Endothelial cell of umbilical vein (primary cell): ENCODE results near the gene DOCK7.

ENCODE experiments used
- EZH2 ChIP-seq: IDR thresholded peaks from 2 replicates; pipeline ENCODE4 v1.6.1; 2012; ENCODE audit warnings: borderline replicate concordance, low read depth, mild to moderate bottlenecking, moderate library complexity, low read length, inconsistent platforms; ENCODE audit not compliant: severe bottlenecking
- GATA2 ChIP-seq: IDR thresholded peaks from 2 replicates; pipeline ENCODE4 v1.7.0; 2011; ENCODE audit warnings: low read depth, mild to moderate bottlenecking, moderate library complexity, mixed read lengths, low read length; ENCODE audit not compliant: insufficient read length, insufficient read depth
- JUN ChIP-seq: IDR thresholded peaks from 2 replicates; pipeline ENCODE4 v1.6.1; 2011; ENCODE audit warnings: borderline replicate concordance, low read depth; ENCODE audit not compliant: insufficient read length, insufficient read depth
- MYC ChIP-seq: IDR thresholded peaks from one replicate; pipeline ENCODE4 v1.6.1; 2011; ENCODE audit warnings: mild to moderate bottlenecking, low read depth, low read length
- POLR2A ChIP-seq: IDR thresholded peaks from 2 replicates; pipeline ENCODE4 v1.6.1; 2012; ENCODE audit warnings: low read depth, mild to moderate bottlenecking, control low read depth, low read length
- POLR2AphosphoS5 ChIP-seq: IDR thresholded peaks from 2 replicates; pipeline ENCODE4 v1.6.1; 2012; ENCODE audit warnings: low read depth, mild to moderate bottlenecking, control low read depth, low read length, moderate library complexity; ENCODE audit not compliant: insufficient read depth
- TF ChIP-seq, protein P1 (sequence below), 2 donors: IDR thresholded peaks; 1 replicate in 1 of 2; 2 replicates in 1 of 2; pipeline ENCODE4 v1.5.1; 2011; ENCODE audit warnings: low read length in 2 of 2, mild to moderate bottlenecking in 2 of 2, moderate library complexity in 2 of 2, control low read depth in 1 of 2, inconsistent platforms in 1 of 2, low read depth in 1 of 2; ENCODE audit not compliant: insufficient read depth in 1 of 2; ENCODE audit errors: extremely low read depth in 1 of 2
- TF ChIP-seq, protein P2 (sequence below): IDR thresholded peaks from 2 replicates; pipeline ENCODE4 v1.6.1; 2011; ENCODE audit not compliant: insufficient read depth, insufficient read length

DNA sequence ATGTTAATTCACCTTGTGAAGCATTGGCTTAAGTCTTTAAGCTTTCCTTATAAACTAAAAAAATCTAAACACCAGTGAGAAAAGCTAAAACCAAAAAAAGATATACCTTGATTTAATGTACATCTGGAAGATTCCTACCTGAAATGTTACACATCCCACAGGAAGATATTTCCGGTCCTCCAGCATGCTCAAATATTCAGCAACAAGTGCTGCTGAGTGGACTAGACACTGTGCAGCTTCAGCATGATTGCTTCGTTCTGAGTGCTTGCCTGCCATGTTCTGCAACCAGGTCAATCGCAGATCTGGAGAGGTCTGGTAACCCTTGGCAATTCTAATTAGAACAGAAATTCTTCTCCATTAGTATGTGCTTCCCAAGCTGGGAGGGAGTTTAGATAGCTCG, 194.0 kb downstream of the DOCK7 start:
- TF ChIP-seq POLR2A = no peak
- TF ChIP-seq JUN = no peak
- no peak for TF ChIP-seq MYC
- TF ChIP-seq, protein P1, sequence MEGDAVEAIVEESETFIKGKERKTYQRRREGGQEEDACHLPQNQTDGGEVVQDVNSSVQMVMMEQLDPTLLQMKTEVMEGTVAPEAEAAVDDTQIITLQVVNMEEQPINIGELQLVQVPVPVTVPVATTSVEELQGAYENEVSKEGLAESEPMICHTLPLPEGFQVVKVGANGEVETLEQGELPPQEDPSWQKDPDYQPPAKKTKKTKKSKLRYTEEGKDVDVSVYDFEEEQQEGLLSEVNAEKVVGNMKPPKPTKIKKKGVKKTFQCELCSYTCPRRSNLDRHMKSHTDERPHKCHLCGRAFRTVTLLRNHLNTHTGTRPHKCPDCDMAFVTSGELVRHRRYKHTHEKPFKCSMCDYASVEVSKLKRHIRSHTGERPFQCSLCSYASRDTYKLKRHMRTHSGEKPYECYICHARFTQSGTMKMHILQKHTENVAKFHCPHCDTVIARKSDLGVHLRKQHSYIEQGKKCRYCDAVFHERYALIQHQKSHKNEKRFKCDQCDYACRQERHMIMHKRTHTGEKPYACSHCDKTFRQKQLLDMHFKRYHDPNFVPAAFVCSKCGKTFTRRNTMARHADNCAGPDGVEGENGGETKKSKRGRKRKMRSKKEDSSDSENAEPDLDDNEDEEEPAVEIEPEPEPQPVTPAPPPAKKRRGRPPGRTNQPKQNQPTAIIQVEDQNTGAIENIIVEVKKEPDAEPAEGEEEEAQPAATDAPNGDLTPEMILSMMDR (IDR thresholded peaks at IDR 0.05; ENCODE audit: extremely low read depth in 1 of 2, insufficient read depth in 1 of 2, low read depth in 1 of 2, low read length in 2 of 2) = no peak
- TF ChIP-seq, protein P2, sequence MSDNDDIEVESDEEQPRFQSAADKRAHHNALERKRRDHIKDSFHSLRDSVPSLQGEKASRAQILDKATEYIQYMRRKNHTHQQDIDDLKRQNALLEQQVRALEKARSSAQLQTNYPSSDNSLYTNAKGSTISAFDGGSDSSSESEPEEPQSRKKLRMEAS = no peak
- TF ChIP-seq POLR2AphosphoS5 = no peak
- TF ChIP-seq GATA2 = no peak
- TF ChIP-seq EZH2 = no peak
